ENCODE measurements around the gene HHATL.
A peak's percentile ranks its signal among the peaks of the same experiment; 100 is the strongest.

Gene HHATL

GRCh38 chr3:42702066-42702951, at the start of gene HHATL:
TSS of gene HHATL (minus strand) at chr3:42702798. CDS start at chr3:42700826, 1,972 bp downstream.
- DNase-seq, result peak; percentile 35

GRCh38 chr3:42751609-42752008, 49.0 kb upstream of the HHATL start:
- DNase-seq, result no peak

DNA sequence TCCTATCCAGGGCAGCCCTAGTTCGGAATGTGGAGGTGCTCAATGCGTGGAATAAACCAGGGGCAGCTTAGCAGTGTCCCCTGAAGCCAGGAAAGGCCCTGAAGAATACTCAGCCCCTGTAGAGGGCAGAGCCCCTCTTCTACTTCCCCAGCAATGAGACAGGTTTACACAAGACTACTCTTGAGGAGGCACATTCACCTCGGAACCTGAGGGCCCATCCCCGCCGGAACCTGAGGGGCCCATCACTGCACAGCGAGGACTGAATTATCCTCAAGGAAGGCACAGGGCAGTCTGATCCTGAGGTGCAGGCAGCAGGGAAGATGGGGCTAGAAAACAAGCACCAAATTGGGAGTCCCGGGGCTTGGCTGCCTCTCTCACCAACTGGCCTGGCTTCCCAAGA, 48.2 kb upstream of the HHATL start:
- DNase-seq, result no peak

GRCh38 chr3:42749753-42750231, 47.2 kb upstream of the HHATL start:
- no peak for DNase-seq

DNA sequence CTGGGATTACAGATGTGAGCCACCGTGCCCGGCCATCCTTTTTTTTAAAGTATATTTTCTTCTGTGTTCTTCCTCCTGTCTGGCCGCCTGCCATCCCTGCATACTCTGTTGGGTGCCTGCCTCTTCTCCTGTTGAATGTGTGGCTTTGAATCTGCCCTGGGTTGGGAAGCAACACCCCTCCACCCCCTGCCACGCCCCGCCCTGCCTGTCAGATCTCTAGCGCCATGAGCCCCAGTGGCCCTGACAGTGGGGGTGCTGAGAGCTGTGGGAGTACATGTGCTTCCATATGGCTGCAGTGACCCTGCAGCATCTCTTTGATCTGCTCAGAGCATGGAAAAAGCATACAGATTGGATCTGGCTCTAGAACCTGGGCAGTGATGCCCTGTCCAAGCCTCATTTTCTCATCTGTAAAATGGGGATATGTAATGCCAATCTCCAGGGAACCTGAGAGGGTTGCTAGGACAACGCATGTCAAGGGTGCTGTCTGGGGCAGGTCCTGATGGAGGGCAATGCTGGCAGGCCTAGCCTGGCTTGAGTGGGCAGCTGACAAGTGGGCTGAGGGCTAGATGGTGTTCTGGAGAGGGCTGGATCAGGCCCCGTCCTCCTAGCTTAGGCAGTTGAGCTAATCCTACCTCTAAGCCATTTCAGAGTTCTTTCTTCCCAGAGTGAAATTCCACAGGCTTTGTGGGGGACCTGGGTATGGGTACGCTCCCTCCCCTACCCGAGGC, 46.6 kb upstream of the HHATL start:
- DNase-seq, result no peak

GRCh38 chr3:42747581-42747980, 45.0 kb upstream of the HHATL start:
- no peak for DNase-seq

DNA sequence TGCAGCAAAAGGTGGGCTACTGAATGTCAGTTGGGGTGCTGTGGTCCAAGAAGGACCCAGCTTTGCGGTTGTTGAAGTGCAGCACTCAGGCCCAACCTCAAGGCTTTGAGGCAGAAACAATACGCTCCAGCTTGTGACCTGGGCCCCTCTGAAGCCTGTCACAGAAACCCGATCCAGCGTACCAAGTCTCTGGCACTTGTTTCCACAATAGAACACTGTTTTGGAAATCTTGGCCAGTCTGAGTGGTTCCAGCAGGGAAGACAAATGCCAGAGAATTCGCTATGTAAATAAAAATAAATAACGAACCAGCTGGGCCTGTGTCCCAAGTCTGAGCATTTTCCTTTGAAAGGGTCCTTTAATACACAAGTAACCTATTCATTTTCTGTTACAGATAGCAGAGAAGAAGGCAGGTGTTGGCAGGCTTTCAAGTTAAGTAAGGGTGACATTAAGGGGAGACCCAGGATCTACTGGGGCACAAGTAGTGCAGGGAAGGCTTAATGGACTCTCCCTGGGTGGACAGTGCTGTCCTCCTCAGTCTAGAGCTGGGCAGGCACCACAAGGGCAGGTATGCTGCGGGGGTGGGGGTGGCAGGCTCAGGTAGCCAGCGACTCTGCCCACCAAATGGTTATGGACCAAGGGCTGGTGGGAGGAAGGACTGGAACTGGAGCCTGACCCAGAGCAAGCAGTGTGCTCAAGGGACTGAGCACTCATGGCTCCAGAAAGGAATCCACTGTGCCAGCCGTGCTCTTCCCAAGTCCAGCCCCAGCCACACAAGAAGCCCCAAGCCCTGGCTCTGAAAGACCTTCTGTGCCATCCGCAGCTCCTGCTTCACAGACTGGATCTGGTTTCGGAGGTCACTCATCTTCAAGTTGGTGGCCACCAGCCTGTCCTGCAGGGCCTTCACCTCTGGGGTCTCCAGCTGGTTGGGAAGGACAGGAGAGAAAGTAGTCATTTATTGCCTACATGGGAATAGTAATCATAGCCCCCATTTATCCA, 44.2 kb upstream of the HHATL start:
- no peak for DNase-seq

GRCh38 chr3:42745776-42746454, 43.3 kb upstream of the HHATL start:
- no peak for DNase-seq

GRCh38 chr3:42745291-42745745, 42.7 kb upstream of the HHATL start:
- DNase-seq, result no peak

DNA sequence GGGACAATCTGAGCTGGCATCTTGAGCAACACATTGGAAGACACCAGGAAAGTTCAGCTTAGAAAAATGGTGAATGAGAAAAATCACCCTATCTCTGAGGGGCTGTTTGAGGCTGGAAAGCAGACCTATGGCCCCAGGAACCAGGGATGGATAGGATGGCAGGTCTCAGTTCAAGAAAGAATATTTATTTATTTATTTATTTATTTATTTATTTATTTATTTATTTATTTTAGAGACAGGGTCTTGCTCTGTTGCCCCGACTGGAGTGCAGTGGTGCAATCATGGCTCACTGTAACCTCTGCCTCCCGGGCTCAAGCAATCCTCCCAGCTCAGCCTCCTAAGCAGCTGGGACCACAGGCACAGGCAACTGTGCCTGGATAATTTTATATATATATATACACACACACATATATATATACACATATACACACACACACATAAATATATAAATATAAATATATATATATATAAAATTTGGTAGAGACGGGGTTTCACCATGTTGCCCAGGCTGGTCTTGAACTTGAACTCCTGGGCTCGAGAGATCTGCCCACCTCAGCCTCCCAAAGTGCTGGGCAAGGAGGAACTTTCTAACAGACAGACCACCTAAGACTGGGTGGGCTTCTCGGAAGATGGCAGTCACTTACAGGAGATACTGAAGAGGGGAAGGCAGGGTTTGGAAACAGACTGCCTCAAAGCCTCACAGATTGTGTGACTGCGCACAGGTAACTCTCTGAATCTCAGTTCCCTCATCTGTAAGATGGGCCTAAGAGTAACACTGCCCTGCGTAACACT, 40.8 kb upstream of the HHATL start:
- no peak for DNase-seq

GRCh38 chr3:42742688-42743087, 40.1 kb upstream of the HHATL start:
- DNase-seq, result no peak

DNA sequence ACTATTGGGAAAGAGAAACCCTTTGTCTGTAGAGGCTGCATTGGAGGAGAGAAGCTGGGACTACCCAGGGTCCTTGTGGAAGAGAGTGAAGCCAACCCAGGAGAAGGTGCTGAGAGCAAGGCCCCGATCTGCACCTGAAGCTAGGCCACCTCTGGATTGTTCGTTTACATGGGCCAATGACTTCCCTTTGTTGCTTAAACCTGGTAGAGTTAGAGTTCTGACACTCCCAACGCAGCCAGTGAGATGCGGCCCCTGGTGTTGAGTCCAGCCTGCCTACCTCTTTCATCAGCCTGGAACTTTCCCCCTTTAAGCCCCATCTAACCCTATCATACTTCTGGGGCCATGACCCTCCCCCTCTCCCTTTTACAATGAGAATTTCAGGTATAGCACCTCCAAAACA, 39.7 kb upstream of the HHATL start:
- DNase-seq, result no peak

DNA sequence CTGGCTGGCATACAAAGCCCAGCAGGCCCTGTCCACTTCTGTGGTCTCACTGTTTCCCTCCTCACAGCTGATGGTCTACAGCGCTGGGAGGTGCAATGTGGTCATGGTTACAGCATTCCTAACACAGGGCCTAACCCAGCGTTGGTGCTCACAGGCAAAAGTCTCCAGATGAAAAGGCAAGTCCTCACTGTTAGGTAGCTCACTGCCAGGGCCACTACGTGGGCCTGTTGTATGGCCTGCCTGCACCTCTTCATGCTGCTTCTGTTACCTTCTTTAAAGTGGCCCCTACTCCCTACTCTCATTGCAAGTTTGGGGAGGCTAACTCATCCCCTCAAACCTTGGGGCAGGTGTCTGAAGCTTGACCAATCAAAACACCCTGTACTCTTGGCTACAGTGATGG, 39.2 kb upstream of the HHATL start:
- DNase-seq, result no peak

- DNase-seq, result no peak
Measured at GRCh38 chr3:42739401-42740158, 37.0 kb upstream of the HHATL start.

DNA sequence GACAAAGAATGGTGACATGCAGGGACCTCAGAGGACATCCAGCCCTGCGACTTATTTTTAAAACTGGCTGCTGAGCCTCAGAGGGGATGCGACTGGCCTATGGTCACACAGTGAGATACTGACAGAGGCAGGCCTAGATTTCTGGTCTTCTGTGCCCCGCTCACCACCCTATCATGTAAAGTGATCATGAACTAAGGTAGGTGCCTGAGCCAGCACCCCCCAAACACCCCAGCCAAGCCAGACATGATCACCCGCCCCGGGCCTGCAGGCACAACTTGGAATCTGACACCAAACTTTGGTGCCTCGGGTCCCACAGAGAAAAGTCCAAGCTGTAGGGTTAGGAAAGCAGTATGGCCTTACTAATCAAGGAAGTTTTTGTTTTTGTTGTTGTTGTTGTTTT, 33.9 kb upstream of the HHATL start:
- DNase-seq, result no peak

- DNase-seq, result no peak
Measured at GRCh38 chr3:42736081-42736480, 33.5 kb upstream of the HHATL start.

DNA sequence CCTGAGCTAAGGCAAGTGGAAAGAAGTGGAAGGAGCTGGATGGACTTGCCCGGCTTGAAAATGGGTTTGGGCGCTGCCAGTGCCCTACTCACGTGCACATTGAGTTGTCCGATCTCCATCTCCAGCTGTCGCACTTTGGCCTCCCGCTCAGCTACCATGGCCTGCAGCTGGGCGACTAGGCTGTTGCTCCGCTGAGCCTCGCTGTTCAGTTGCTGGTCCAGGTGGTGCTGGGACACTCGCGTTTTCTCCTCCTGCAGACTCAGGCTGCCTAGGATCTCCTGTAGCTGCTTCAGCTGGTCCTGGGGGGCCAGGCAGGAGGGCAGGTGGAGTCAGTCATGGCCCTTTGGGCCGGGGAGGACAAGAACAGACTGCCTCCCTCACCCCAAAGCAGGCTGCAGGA, 33.0 kb upstream of the HHATL start:
- DNase-seq, result no peak

- no peak for DNase-seq
Measured at GRCh38 chr3:42735019-42735418, 32.4 kb upstream of the HHATL start.

GRCh38 chr3:42734263-42734860, 31.8 kb upstream of the HHATL start:
- no peak for DNase-seq

Data from NCI-H2107 (cell line).